ENCODE data around the gene COX5B.

The COX5B gene

GRCh38 chr2:97660775-97661389 is 15.0 kb downstream of the COX5B start:
- H3K27me3 ChIP-seq (ENCODE audit: insufficient read depth, insufficient read length), result no peaks in the 10 kb centered on the region
- TF ChIP-seq YY1 (IDR thresholded peaks at IDR 0.05; ENCODE audit: insufficient read depth, insufficient read length), result no peak
- TF ChIP-seq SUZ12 (IDR thresholded peaks at IDR 0.05; ENCODE audit: extremely low read depth, insufficient read depth, insufficient read length), result no peak
- no peak for TF ChIP-seq ZNF274 (IDR thresholded peaks at IDR 0.05; ENCODE audit: low read depth, low read length)
- no peak for DNase-seq (ENCODE audit: low read depth, low spot score)
- no peak overlapping the region for H3K4me3 ChIP-seq (ENCODE audit: insufficient read length, low read depth)
- H3K4me1 ChIP-seq (ENCODE audit: insufficient read depth, insufficient read length), result peaks cover 3% of the 10 kb centered on the region
- peak overlapping the region; percentile 47 for H3K9ac ChIP-seq (ENCODE audit: insufficient read length, low read depth)
- peaks cover 61% of the 10 kb centered on the region for H3K36me3 ChIP-seq (ENCODE audit: insufficient read depth, insufficient read length, low read length)
- no peaks in the 10 kb centered on the region for H3K9me3 ChIP-seq (ENCODE audit: insufficient read depth, low read length)

GRCh38 chr2:97661927-97662326 is 16.1 kb downstream of the COX5B start:
- peaks cover 3% of the 10 kb centered on the region for H3K4me1 ChIP-seq (ENCODE audit: insufficient read depth, insufficient read length)
- H3K4me3 ChIP-seq (ENCODE audit: insufficient read length, low read depth), result no peak overlapping the region
- no peak overlapping the region for H3K9ac ChIP-seq (ENCODE audit: insufficient read length, low read depth)
- no peak for DNase-seq (ENCODE audit: low read depth, low spot score)
- no peaks in the 10 kb centered on the region for H3K9me3 ChIP-seq (ENCODE audit: insufficient read depth, low read length)
- no peaks in the 10 kb centered on the region for H3K27me3 ChIP-seq (ENCODE audit: insufficient read depth, insufficient read length)
- H3K36me3 ChIP-seq (ENCODE audit: insufficient read depth, insufficient read length, low read length), result peaks cover 51% of the 10 kb centered on the region
- TF ChIP-seq SUZ12 (IDR thresholded peaks at IDR 0.05; ENCODE audit: extremely low read depth, insufficient read depth, insufficient read length), result no peak
- TF ChIP-seq ZNF274 (IDR thresholded peaks at IDR 0.05; ENCODE audit: low read depth, low read length), result no peak
- TF ChIP-seq YY1 (IDR thresholded peaks at IDR 0.05; ENCODE audit: insufficient read depth, insufficient read length), result no peak

- DNase-seq (ENCODE audit: low read depth, low spot score), result no peak
- no peak for TF ChIP-seq SUZ12 (IDR thresholded peaks at IDR 0.05; ENCODE audit: extremely low read depth, insufficient read depth, insufficient read length)
- peaks cover 3% of the 10 kb centered on the region for H3K4me1 ChIP-seq (ENCODE audit: insufficient read depth, insufficient read length)
- peaks cover 46% of the 10 kb centered on the region for H3K36me3 ChIP-seq (ENCODE audit: insufficient read depth, insufficient read length, low read length)
- H3K4me3 ChIP-seq (ENCODE audit: insufficient read length, low read depth), result peak overlapping the region; percentile 75
- no peaks in the 10 kb centered on the region for H3K9me3 ChIP-seq (ENCODE audit: insufficient read depth, low read length)
- no peaks in the 10 kb centered on the region for H3K27me3 ChIP-seq (ENCODE audit: insufficient read depth, insufficient read length)
- peak overlapping the region; percentile 81 for H3K9ac ChIP-seq (ENCODE audit: insufficient read length, low read depth)
These were observed 16.6 kb downstream of the COX5B start for GRCh38 chr2:97662386-97662894.

GRCh38 chr2:97662895-97663625 is 17.2 kb downstream of the COX5B start:
- no peaks in the 10 kb centered on the region for H3K27me3 ChIP-seq (ENCODE audit: insufficient read depth, insufficient read length)
- TF ChIP-seq ZNF274 (IDR thresholded peaks at IDR 0.05; ENCODE audit: low read depth, low read length) (no peak), YY1 (IDR thresholded peaks at IDR 0.05; ENCODE audit: insufficient read depth, insufficient read length) (no peak), SUZ12 (IDR thresholded peaks at IDR 0.05; ENCODE audit: extremely low read depth, insufficient read depth, insufficient read length) (no peak)
- peaks cover 39% of the 10 kb centered on the region for H3K36me3 ChIP-seq (ENCODE audit: insufficient read depth, insufficient read length, low read length)
- H3K9ac ChIP-seq (ENCODE audit: insufficient read length, low read depth), result peak overlapping the region; percentile 81
- no peak for DNase-seq (ENCODE audit: low read depth, low spot score)
- H3K4me1 ChIP-seq (ENCODE audit: insufficient read depth, insufficient read length), result peaks cover 3% of the 10 kb centered on the region
- H3K9me3 ChIP-seq (ENCODE audit: insufficient read depth, low read length), result no peaks in the 10 kb centered on the region
- H3K4me3 ChIP-seq (ENCODE audit: insufficient read length, low read depth), result peak overlapping the region; percentile 75

- H3K4me1 ChIP-seq (ENCODE audit: insufficient read depth, insufficient read length), result peaks cover 3% of the 10 kb centered on the region
- H3K9ac ChIP-seq (ENCODE audit: insufficient read length, low read depth), result peak overlapping the region; percentile 81
- no peak for DNase-seq (ENCODE audit: low read depth, low spot score)
- H3K36me3 ChIP-seq (ENCODE audit: insufficient read depth, insufficient read length, low read length), result peaks cover 39% of the 10 kb centered on the region
- H3K27me3 ChIP-seq (ENCODE audit: insufficient read depth, insufficient read length), result no peaks in the 10 kb centered on the region
- peak overlapping the region; percentile 75 for H3K4me3 ChIP-seq (ENCODE audit: insufficient read length, low read depth)
- no peaks in the 10 kb centered on the region for H3K9me3 ChIP-seq (ENCODE audit: insufficient read depth, low read length)
- TF ChIP-seq YY1 (IDR thresholded peaks at IDR 0.05; ENCODE audit: insufficient read depth, insufficient read length) (no peak), ZNF274 (IDR thresholded peaks at IDR 0.05; ENCODE audit: low read depth, low read length) (no peak), SUZ12 (IDR thresholded peaks at IDR 0.05; ENCODE audit: extremely low read depth, insufficient read depth, insufficient read length) (no peak)
These were observed 17.7 kb downstream of the COX5B start for GRCh38 chr2:97663626-97663961.

- H3K36me3 ChIP-seq (ENCODE audit: insufficient read depth, insufficient read length, low read length), result peaks cover 36% of the 10 kb centered on the region
- TF ChIP-seq YY1 (IDR thresholded peaks at IDR 0.05; ENCODE audit: insufficient read depth, insufficient read length) (no peak), ZNF274 (IDR thresholded peaks at IDR 0.05; ENCODE audit: low read depth, low read length) (no peak), SUZ12 (IDR thresholded peaks at IDR 0.05; ENCODE audit: extremely low read depth, insufficient read depth, insufficient read length) (no peak)
- H3K4me3 ChIP-seq (ENCODE audit: insufficient read length, low read depth), result peak within 1 kb of the TSS; percentile 75
- peak; percentile 99 for DNase-seq (ENCODE audit: low read depth, low spot score)
- H3K27me3 ChIP-seq (ENCODE audit: insufficient read depth, insufficient read length), result no peaks in the 10 kb centered on the region
- peak within 1 kb of the TSS; percentile 81 for H3K9ac ChIP-seq (ENCODE audit: insufficient read length, low read depth)
- H3K4me1 ChIP-seq (ENCODE audit: insufficient read depth, insufficient read length), result peaks cover 3% of the 10 kb centered on the region
- no peaks in the 10 kb centered on the region for H3K9me3 ChIP-seq (ENCODE audit: insufficient read depth, low read length)
These were observed 18.2 kb downstream of the COX5B start, which contains the start of gene ACTR1B for GRCh38 chr2:97663962-97664635. Gene ACTR1B, minus strand, starts transcription at chr2:97664044. Its CDS starts 154 bp downstream, at chr2:97663890.

GRCh38 chr2:97664636-97664970 is 18.7 kb downstream of the COX5B start:
- Histone ChIP-seq H3K9me3 (ENCODE audit: insufficient read depth, low read length) (no peaks in the 10 kb centered on the region), H3K9ac (ENCODE audit: insufficient read length, low read depth) (peak overlapping the region; percentile 80), H3K27me3 (ENCODE audit: insufficient read depth, insufficient read length) (no peaks in the 10 kb centered on the region), H3K4me3 (ENCODE audit: insufficient read length, low read depth) (peak overlapping the region; percentile 68), H3K36me3 (ENCODE audit: insufficient read depth, insufficient read length, low read length) (peaks cover 31% of the 10 kb centered on the region), H3K4me1 (ENCODE audit: insufficient read depth, insufficient read length) (peaks cover 6% of the 10 kb centered on the region)
- TF ChIP-seq SUZ12 (IDR thresholded peaks at IDR 0.05; ENCODE audit: extremely low read depth, insufficient read depth, insufficient read length), result no peak
- no peak for TF ChIP-seq ZNF274 (IDR thresholded peaks at IDR 0.05; ENCODE audit: low read depth, low read length)
- TF ChIP-seq YY1 (IDR thresholded peaks at IDR 0.05; ENCODE audit: insufficient read depth, insufficient read length), result no peak
- no peak for DNase-seq (ENCODE audit: low read depth, low spot score)

All from NT2/D1 (cell line).